RKO (cell line): Measurements from ENCODE around the gene MT1H.

Experiments
- DNase-seq: peaks from one replicate; pipeline ENCODE4 v3.0.0-alpha.2; 2016; ENCODE audit warnings: low spot score

MT1H gene

GRCh38 chr16:56636616-56637413, 32.8 kb upstream of the MT1H start:
- DNase-seq = no peak

- no peak for DNase-seq
Observed at GRCh38 chr16:56637814-56638750, 31.5 kb upstream of the MT1H start, which contains the start of gene MT1A. MT1A (plus strand) TSS chr16:56638666; CDS start chr16:56638739, 73 bp downstream.

GRCh38 chr16:56639045-56639444, 30.6 kb upstream of the MT1H start:
- DNase-seq = no peak

GRCh38 chr16:56640076-56640475, 29.5 kb upstream of the MT1H start:
- no peak for DNase-seq

- DNase-seq = no peak
Observed at GRCh38 chr16:56641166-56641565, 28.4 kb upstream of the MT1H start.

GRCh38 chr16:56643080-56643778, 26.4 kb upstream of the MT1H start:
- DNase-seq = peak; percentile 91

GRCh38 chr16:56643833-56644232, 25.8 kb upstream of the MT1H start:
- no peak for DNase-seq

GRCh38 chr16:56645311-56645710, 24.3 kb upstream of the MT1H start:
- no peak for DNase-seq

- no peak for DNase-seq
Observed at GRCh38 chr16:56645838-56646237, 23.8 kb upstream of the MT1H start.

GRCh38 chr16:56647641-56648431, 21.8 kb upstream of the MT1H start:
- DNase-seq = no peak

GRCh38 chr16:56649271-56649670, 20.3 kb upstream of the MT1H start:
- DNase-seq = no peak

GRCh38 chr16:56649820-56650219, 19.8 kb upstream of the MT1H start:
- DNase-seq = no peak

- no peak for DNase-seq
Observed at GRCh38 chr16:56651586-56651985, 18.0 kb upstream of the MT1H start, which contains the start of gene MT1B. MT1B (plus strand) TSS chr16:56651886; CDS start chr16:56651954, 68 bp downstream.

GRCh38 chr16:56652600-56652999, 17.0 kb upstream of the MT1H start:
- DNase-seq = no peak

GRCh38 chr16:56653218-56653617, 16.4 kb upstream of the MT1H start:
- DNase-seq = no peak

- peak; percentile 62 for DNase-seq
Observed at GRCh38 chr16:56657555-56658326, 11.9 kb upstream of the MT1H start, which contains the start of gene MT1F. MT1F (plus strand) TSS chr16:56657959; CDS start chr16:56658059, 100 bp downstream.

GRCh38 chr16:56658327-56658875, 11.2 kb upstream of the MT1H start:
- no peak for DNase-seq

- DNase-seq = no peak
Observed at GRCh38 chr16:56662357-56663354, 7.0 kb upstream of the MT1H start.

GRCh38 chr16:56664506-56664905, 5.1 kb upstream of the MT1H start:
- no peak for DNase-seq
